Measurements from ENCODE around the gene SSX7. TPM values are rescaled to one million over a fixed set of nuclear protein-coding genes. Genes with fewer than 3 reads are reported as not detected.
"Not testable (repeated sequence)": the region's sequence is repeated elsewhere in the genome, so short reads cannot be mapped to it uniquely, and the experiment has no call there.

The SSX7 gene, protein sequence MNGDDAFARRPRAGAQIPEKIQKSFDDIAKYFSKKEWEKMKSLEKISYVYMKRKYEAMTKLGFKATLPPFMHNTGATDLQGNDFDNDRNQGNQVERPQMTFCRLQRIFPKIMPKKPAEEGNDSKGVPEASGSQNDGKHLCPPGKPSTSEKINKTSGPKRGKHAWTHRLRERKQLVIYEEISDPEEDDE
- total RNA-seq (not detected), polyA plus RNA-seq (ENCODE audit: insufficient read depth, low read depth, low replicate concordance) (not detected)
- long read RNA-seq, donor 1: 0 reads
- long read RNA-seq, donor 2: 0 reads
- long read RNA-seq, donor 3: 0 reads
- long read RNA-seq, donor 4: 0 reads
- long read RNA-seq, donor 5: 0 reads
- long read RNA-seq, donor 6: 0 reads
- long read RNA-seq, donor 7: 0 reads
- long read RNA-seq, donor 8: 0 reads
- long read RNA-seq, donor 9: 0 reads
- long read RNA-seq, donor 10: 0 reads

DNA sequence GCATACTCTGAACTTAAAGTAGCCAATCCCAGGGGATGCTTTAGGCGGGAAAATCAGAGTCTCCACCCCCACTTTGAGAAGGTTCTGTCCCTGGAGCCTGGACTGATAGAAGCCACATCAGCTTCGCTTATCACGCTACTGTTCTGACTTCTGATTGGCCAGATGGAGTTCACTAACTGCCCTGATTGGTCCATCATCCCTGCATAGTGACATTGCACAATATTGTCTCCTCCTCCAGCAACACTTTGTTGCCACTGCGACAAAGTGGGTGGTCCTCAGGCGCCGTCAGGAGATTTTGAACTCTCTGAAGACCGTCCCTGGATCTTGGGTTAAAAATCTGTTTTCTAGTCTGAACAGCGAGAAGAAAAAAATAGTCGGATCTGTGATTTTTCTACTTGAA lies at the start of gene SSX7:
TSS of gene SSX7 (minus strand) at position 101 of the 400 bp plus-strand sequence. CDS start 1,428 bp downstream, outside the sequence.
- H3K36me3 ChIP-seq (ENCODE audit: control insufficient read depth in 2 of 3, insufficient read depth in 3 of 3, low read length in 3 of 3); H3K27me3 ChIP-seq (ENCODE audit: control insufficient read depth, insufficient read depth, low read length); H3K9me3 ChIP-seq (ENCODE audit: control insufficient read depth in 2 of 3, insufficient read depth in 1 of 3, low read length in 3 of 3); H3K27ac ChIP-seq (ENCODE audit: low read depth in 2 of 2, low read length in 2 of 2); FAIRE-seq; H3K4me1 ChIP-seq (ENCODE audit: control insufficient read depth in 2 of 3, insufficient read depth in 2 of 3, low read depth in 1 of 3, low read length in 3 of 3); DNase-seq; H3K4me3 ChIP-seq (ENCODE audit: low read length in 3 of 3); H3K9ac ChIP-seq (ENCODE audit: low read length in 3 of 3); intact Hi-C loops (cut with DNase I): not testable (repeated sequence)

DNA sequence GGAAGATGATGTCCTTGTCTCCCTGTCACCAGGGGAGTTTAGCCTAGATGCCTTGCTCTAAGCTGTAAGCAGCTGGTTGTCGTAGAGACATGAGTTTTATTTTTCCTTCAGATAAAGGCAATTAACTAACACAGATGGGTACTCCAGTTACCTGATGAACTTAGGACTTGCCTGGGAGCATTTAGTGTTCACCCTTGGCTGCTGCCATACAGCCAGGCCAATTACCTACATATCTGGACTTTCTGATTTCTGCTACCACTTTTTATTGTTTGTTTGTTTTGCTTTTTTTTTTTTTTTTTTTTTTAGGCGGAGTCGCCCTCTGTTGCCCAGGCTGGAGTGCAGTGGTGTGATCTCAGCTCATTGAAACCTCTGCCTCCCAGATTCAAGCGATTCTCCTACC lies 37.3 kb upstream of the SSX7 start:
- H3K4me3 ChIP-seq (ENCODE audit: low read length in 3 of 3); H3K27me3 ChIP-seq (ENCODE audit: control insufficient read depth, insufficient read depth, low read length); H3K4me1 ChIP-seq (ENCODE audit: control insufficient read depth in 2 of 3, insufficient read depth in 2 of 3, low read depth in 1 of 3, low read length in 3 of 3); H3K9ac ChIP-seq (ENCODE audit: low read length in 3 of 3); H3K27ac ChIP-seq (ENCODE audit: low read depth in 2 of 2, low read length in 2 of 2); intact Hi-C loops (cut with DNase I); H3K36me3 ChIP-seq (ENCODE audit: control insufficient read depth in 2 of 3, insufficient read depth in 3 of 3, low read length in 3 of 3); H3K9me3 ChIP-seq (ENCODE audit: control insufficient read depth in 2 of 3, insufficient read depth in 1 of 3, low read length in 3 of 3); FAIRE-seq; DNase-seq: not testable (repeated sequence)

DNA sequence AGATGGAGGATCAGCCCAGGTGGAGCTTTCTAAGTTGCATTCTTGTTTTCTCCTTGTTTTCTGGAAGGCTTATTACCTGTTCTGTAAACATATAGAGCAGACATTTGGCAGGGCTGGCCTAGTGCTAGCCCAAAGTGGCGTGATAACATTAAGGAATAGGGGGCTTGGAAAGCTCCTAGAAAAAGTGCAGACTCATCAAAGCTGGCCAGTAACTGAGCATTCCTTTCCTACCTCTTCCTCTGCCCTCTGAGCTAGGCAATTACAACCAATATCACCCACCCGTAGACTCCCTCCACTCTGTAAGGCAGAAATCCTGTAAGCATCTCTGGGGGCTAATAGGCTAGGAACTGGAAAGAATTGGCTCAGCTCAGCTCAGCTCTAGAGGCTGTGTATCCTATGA lies 7.5 kb upstream of the SSX7 start:
- H3K27me3 ChIP-seq (ENCODE audit: control insufficient read depth, insufficient read depth, low read length); H3K27ac ChIP-seq (ENCODE audit: low read depth in 2 of 2, low read length in 2 of 2); H3K36me3 ChIP-seq (ENCODE audit: control insufficient read depth in 2 of 3, insufficient read depth in 3 of 3, low read length in 3 of 3); DNase-seq; FAIRE-seq; intact Hi-C loops (cut with DNase I); H3K4me3 ChIP-seq (ENCODE audit: low read length in 3 of 3); H3K4me1 ChIP-seq (ENCODE audit: control insufficient read depth in 2 of 3, insufficient read depth in 2 of 3, low read depth in 1 of 3, low read length in 3 of 3); H3K9ac ChIP-seq (ENCODE audit: low read length in 3 of 3); H3K9me3 ChIP-seq (ENCODE audit: control insufficient read depth in 2 of 3, insufficient read depth in 1 of 3, low read length in 3 of 3): not testable (repeated sequence)

DNA sequence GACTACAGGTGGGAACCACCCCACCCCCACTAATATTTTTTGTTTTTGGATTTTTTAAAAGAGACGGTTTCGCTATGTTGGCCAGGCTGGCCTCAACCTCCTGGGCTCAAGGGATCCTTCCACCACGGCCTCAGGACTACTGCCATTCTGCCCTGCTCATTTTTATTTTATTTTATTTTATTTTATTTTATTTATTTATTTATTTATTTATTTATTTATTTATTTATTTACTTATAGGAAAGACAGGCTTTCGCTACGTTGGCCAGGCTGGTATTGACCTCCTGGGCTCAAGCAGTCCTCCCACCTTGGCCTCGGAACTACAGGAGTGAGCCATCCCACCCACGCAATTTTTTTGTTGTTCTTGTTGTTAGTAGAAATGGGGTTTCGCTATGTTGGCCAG lies 775 bp upstream of the SSX7 start:
- H3K4me1 ChIP-seq (ENCODE audit: control insufficient read depth in 2 of 3, insufficient read depth in 2 of 3, low read depth in 1 of 3, low read length in 3 of 3); H3K9ac ChIP-seq (ENCODE audit: low read length in 3 of 3); FAIRE-seq: not testable (repeated sequence)

DNA sequence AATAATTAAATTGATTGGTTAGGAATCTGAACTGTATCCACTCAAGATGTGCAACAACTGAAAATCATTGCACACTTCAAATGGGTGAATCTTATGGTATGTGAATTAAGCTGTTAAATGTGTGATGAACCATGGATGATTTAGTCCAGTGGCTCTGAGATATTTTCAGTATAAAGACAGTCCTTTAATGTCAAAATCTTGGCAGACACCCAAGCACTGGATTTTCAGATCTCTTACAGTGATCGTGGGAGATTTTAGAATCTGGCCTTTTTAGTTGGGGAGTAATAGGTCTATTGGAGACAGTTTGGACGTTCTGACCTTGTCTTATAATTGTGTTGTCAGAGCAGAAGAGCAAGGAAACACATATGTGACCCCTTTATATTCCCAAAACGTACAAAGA lies 4.0 kb downstream of the SSX7 start:
- intact Hi-C loops (cut with DNase I); H3K9ac ChIP-seq (ENCODE audit: low read length in 3 of 3); H3K27ac ChIP-seq (ENCODE audit: low read depth in 2 of 2, low read length in 2 of 2); H3K27me3 ChIP-seq (ENCODE audit: control insufficient read depth, insufficient read depth, low read length); H3K9me3 ChIP-seq (ENCODE audit: control insufficient read depth in 2 of 3, insufficient read depth in 1 of 3, low read length in 3 of 3); H3K36me3 ChIP-seq (ENCODE audit: control insufficient read depth in 2 of 3, insufficient read depth in 3 of 3, low read length in 3 of 3); H3K4me1 ChIP-seq (ENCODE audit: control insufficient read depth in 2 of 3, insufficient read depth in 2 of 3, low read depth in 1 of 3, low read length in 3 of 3); H3K4me3 ChIP-seq (ENCODE audit: low read length in 3 of 3); FAIRE-seq: not testable (repeated sequence)
- DNase-seq: peak in 2 of 5 donors; percentile 1 to 36

More for the DNA sequence above, 775 bp upstream of the SSX7 start:
- H3K27me3 ChIP-seq (ENCODE audit: control insufficient read depth, insufficient read depth, low read length); H3K27ac ChIP-seq (ENCODE audit: low read depth in 2 of 2, low read length in 2 of 2); H3K36me3 ChIP-seq (ENCODE audit: control insufficient read depth in 2 of 3, insufficient read depth in 3 of 3, low read length in 3 of 3); intact Hi-C loops (cut with DNase I); DNase-seq; H3K4me3 ChIP-seq (ENCODE audit: low read length in 3 of 3); H3K9me3 ChIP-seq (ENCODE audit: control insufficient read depth in 2 of 3, insufficient read depth in 1 of 3, low read length in 3 of 3): not testable (repeated sequence)

DNA sequence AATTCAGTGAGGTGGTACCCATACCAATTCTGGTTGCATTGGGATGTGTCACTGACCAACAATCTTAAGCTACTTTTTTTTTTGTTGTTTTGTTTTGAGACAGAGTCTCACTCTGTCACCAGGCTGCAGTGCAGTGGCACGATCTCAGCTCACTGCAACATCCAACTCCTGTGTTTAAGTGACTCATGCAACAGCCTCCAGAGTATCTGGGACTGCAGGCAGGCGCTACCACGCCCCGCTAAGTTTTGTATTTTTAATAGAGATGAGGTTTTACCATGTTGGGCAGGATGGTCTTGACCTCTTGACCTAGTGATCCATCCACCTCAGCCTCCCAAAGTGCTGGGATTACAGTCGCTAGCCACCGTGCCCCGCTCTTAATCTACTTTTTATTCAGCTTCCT lies 5.7 kb downstream of the SSX7 start:
- H3K9me3 ChIP-seq (ENCODE audit: control insufficient read depth in 2 of 3, insufficient read depth in 1 of 3, low read length in 3 of 3); H3K27ac ChIP-seq (ENCODE audit: low read depth in 2 of 2, low read length in 2 of 2); H3K27me3 ChIP-seq (ENCODE audit: control insufficient read depth, insufficient read depth, low read length); H3K36me3 ChIP-seq (ENCODE audit: control insufficient read depth in 2 of 3, insufficient read depth in 3 of 3, low read length in 3 of 3); FAIRE-seq; intact Hi-C loops (cut with DNase I); H3K9ac ChIP-seq (ENCODE audit: low read length in 3 of 3); H3K4me1 ChIP-seq (ENCODE audit: control insufficient read depth in 2 of 3, insufficient read depth in 2 of 3, low read depth in 1 of 3, low read length in 3 of 3); H3K4me3 ChIP-seq (ENCODE audit: low read length in 3 of 3); DNase-seq: not testable (repeated sequence)

DNA sequence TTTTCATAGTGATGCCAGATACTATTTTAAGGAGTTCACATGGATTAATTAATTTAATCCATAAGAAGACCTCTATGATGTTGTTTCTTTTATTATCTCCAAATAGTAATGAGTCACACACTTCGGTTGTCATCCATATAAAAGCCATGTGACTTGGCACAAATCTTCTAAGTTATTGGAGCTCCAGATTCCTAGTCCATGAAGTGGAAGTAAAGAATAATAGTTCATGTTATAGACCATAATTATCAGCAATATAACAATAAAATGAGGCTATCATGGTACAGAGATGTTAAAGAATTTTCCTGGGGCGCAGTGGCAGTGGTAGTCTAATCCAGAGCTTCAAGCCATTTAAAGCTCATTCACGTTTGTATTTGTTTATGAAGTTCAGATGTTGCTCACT lies 26.2 kb downstream of the SSX7 start:
- H3K4me3 ChIP-seq (ENCODE audit: low read length in 3 of 3); H3K27me3 ChIP-seq (ENCODE audit: control insufficient read depth, insufficient read depth, low read length); DNase-seq; H3K27ac ChIP-seq (ENCODE audit: low read depth in 2 of 2, low read length in 2 of 2); H3K9ac ChIP-seq (ENCODE audit: low read length in 3 of 3); H3K36me3 ChIP-seq (ENCODE audit: control insufficient read depth in 2 of 3, insufficient read depth in 3 of 3, low read length in 3 of 3); H3K9me3 ChIP-seq (ENCODE audit: control insufficient read depth in 2 of 3, insufficient read depth in 1 of 3, low read length in 3 of 3); intact Hi-C loops (cut with DNase I); H3K4me1 ChIP-seq (ENCODE audit: control insufficient read depth in 2 of 3, insufficient read depth in 2 of 3, low read depth in 1 of 3, low read length in 3 of 3): not testable (repeated sequence)
- FAIRE-seq: peak; percentile 8

DNA sequence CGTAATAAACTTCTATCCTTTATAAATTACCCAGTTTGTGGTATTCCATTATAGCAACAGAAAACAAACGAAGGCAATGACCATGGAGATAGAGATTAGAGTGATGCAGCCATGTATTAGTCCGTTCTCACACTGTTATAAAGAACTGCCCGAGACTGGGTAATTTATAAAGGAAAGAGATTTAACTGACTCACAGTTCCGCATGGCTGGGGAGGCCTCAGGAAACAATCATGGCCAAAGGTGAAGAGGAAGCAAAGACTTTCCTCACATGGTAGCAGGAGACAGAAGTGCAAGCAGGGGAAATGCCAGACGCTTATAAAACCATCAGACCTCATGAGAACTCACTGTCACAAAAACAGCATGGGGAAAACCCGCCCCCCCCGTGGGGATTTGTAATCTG lies 34.0 kb downstream of the SSX7 start:
- intact Hi-C loops (cut with DNase I); H3K9ac ChIP-seq (ENCODE audit: low read length in 3 of 3); FAIRE-seq: not testable (repeated sequence)

More for the DNA sequence above, 34.0 kb downstream of the SSX7 start:
- H3K4me1 ChIP-seq (ENCODE audit: control insufficient read depth in 2 of 3, insufficient read depth in 2 of 3, low read depth in 1 of 3, low read length in 3 of 3); H3K9me3 ChIP-seq (ENCODE audit: control insufficient read depth in 2 of 3, insufficient read depth in 1 of 3, low read length in 3 of 3); H3K36me3 ChIP-seq (ENCODE audit: control insufficient read depth in 2 of 3, insufficient read depth in 3 of 3, low read length in 3 of 3); H3K4me3 ChIP-seq (ENCODE audit: low read length in 3 of 3); H3K27me3 ChIP-seq (ENCODE audit: control insufficient read depth, insufficient read depth, low read length); H3K27ac ChIP-seq (ENCODE audit: low read depth in 2 of 2, low read length in 2 of 2): not testable (repeated sequence)
- DNase-seq: peak in 1 of 5 donors; percentile 1
